GM19351 (cell line): ENCODE data around the gene ATG3.
"Not testable (repeated sequence)": the region's sequence is repeated elsewhere in the genome, so short reads cannot be mapped to it uniquely, and the experiment has no call there.

ENCODE experiments used
- ATAC-seq: cut with Tn5 transposase; IDR thresholded peaks from one replicate; pipeline ENCODE4 v1.9.1; 2021; ENCODE audit warnings: mild to moderate bottlenecking, moderate library complexity; ENCODE audit not compliant: unreplicated experiment

The ATG3 gene

DNA sequence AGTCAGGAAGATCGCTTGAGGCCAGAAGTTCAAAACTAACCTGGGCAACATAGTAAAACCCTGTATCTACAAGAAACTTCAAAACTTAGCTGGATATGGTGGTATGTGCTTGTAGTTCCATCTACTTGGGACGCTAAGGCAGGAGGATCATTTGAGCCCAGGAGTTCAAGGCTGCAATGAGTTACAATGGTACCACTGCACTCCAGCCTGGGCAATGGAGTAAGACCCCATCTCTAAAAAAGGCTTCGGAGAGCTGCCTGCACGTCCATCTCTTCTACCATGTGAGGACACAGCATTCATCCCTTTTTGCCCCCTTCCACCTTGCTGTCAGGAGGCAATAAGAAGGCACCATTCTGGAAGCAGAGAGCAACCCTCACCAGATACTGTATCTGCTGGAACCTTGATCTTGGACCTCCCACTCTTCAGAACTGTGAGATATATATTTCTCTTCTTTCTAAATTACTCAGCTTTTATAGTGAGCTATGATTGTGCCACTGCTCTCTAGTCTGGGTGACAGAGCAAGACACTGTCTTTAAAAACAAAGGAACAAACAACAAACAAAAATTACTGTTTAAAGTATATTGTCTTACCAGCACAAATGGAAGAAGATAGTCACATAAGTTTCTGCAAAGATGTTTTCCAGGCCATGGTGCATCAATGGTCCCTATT lies 58.3 kb downstream of the ATG3 start:
- no peak for ATAC-seq

- ATAC-seq: no peak
These were observed 61.1 kb downstream of the ATG3 start for GRCh38 chr3:112500621-112501020.

DNA sequence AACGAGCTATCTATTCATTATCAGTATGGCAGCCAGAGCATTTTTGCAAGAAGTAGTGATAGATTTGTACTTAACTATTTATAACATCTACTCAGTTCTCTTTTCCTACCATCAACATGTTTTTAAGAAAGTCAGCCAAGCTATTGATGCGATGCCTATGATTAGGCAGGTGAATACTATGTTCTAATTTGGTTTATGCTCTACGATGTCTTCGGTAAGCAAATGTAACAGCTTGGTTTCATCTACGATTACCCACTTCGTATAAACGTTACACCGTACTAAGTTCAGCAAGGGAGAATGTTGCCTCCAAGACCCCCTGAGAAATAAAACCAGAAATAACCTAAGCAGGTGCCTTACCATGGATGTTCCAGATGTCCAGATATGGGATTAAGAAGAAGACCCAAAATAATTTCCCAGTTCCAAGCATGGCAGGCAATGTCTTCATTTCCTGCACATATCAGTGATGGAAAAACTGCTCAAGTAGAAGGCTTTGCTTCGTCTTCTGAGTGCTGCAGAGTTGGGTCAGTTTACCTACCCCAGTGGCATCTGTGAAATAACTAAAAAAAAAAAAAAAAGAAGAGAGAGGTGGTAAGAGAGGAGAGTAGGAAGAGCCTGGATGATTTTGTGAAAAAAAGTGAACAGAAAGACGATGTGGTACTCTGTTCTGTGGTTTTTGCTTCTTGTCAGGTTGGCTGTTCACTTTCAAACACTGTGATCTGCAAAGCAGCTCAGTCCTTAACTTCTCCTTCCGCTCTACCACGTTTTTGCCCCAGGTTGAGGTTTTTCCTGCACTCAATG lies 62.6 kb downstream of the ATG3 start, which contains the start of gene BTLA:
Gene BTLA (minus strand): TSS at position 559 of the 798 bp plus-strand sequence. CDS start 114 bp downstream, at position 445.
- peak; percentile 65 for ATAC-seq

GRCh38 chr3:112497897-112498548 lies 63.7 kb downstream of the ATG3 start:
- no peak for ATAC-seq

DNA sequence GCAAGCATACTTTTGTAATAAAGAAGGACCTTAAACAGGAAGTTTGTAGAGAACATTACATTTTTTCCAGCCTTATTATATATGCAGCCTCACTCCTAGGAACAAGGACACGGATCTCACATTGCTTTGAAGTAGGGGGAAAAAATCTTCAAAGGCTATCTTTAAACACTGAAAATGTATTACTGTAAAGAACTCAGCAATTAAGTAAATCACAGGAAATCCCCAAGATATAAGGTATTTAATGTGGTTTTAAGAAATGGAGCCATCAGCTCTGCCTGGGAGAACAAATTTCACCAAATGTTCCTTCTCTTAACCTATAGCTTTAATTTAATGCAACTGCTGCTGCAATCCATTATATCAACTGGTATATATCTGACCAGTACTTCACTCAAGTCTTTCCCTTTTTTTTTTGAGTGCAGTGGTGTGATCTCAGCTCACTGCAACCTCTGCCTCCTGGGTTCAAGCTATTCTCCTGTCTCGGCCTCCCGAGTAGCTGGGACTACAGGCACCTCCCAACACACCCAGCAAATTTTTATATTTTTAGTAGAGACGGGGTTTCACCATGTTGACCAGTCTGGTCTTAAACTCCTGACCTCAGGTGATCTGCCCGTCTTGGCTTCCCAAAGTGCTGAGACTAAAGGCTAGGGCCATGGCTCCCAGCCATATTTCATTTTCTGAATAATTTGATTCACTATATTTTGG lies 65.2 kb downstream of the ATG3 start:
- no peak for ATAC-seq

DNA sequence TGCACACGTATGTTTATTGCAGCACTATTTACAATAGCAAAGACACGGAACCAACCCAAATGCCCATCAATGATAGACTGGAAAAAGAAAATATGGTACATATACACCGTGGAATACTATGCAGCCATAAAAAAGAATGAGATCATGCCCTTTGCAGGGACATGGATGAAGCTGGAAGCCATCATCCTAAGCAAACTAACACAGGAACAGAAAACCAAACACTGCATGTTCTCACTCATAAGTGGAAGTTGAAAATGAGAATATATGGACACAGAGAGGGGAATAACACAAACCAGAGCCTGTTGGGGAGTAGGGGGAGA lies 67.4 kb downstream of the ATG3 start:
- ATAC-seq: not testable (repeated sequence)

GRCh38 chr3:112492124-112492523 lies 69.6 kb downstream of the ATG3 start:
- no peak for ATAC-seq

DNA sequence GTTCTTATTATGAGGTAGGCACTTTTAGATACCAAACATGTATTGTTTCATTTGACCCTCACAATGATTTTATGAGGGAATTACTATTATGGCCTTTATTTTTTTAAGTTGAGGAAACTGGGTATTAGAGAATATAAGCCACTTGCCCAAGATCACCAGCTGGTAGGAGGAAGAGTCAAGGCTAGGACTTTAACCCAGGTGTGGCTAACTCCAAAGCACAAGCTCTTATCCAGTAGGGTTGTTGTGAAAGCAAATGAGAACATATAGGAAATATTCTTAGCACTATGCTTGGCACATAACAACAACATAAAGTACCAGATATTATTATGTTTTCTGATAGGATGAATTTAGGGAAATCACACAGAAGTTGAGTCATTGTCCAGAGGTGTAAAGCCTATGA lies 70.4 kb downstream of the ATG3 start:
- ATAC-seq: no peak

GRCh38 chr3:112489674-112490479 lies 71.9 kb downstream of the ATG3 start:
- ATAC-seq: peak; percentile 73

GRCh38 chr3:112486811-112487505 lies 74.8 kb downstream of the ATG3 start:
- no peak for ATAC-seq

DNA sequence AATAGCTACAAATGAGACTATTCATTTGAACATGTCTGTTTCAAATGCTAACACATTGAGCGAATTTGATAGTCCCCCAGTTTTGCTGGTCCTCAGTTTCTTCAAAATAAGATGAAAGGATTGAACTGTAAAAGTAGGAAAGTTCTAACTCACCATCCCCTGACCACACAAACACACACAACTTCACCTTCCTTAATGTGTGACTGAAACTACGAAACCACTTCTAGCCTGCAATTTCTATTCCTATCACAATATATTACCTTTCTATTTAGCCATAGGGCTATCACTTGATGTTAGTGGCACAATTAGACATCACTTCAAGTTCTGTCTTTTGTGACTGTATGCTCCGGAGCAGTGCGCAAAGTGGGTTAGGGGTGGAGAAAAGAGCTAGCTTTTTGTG lies 77.4 kb downstream of the ATG3 start:
- no peak for ATAC-seq

DNA sequence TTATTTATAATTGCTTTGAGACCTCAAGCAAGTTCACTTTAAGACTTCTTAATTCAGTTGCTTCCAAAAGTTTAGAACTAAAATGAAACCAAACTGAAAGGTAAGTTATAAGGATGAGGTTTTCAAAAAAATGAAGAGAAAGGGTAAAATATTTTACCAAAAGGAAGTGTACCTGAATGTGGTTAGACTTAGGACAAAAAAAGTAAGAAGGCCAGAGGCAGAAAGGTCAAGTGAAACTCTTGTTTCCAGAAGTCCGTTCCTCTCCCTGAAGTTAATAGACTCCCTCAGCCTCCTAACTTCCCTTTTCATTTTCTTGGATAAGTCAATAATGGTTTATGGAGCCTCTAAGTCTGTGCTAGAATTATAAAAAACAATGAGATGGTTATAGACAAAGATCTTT lies 79.1 kb downstream of the ATG3 start:
- no peak for ATAC-seq
